Smooth muscle cell (in vitro differentiated cells): ENCODE measurements around the gene HOXD9. TPM values are rescaled to one million over a fixed set of nuclear protein-coding genes. Genes with fewer than 3 reads are reported as not detected.

Source experiments
- DNase-seq: peaks from one replicate; lab custom pipeline; 2025; ENCODE audit not compliant: unreplicated experiment; lab: John Stamatoyannopoulos, UW
- H2AFZ ChIP-seq: fragments of 200-600 bp; sonication (generic); 2 replicates; pipeline ENCODE4 v1.6.0; 2016; ENCODE audit warnings: antibody characterized with exemption, low read depth, mild to moderate bottlenecking
- H3F3A ChIP-seq: fragments of 200-600 bp; sonication (generic); 2 replicates; pipeline ENCODE4 v1.6.0; 2017; ENCODE audit warnings: antibody characterized with exemption, low read depth
- H3K27ac ChIP-seq: fragments of 200-600 bp; sonication (generic); 2 replicates; pipeline ENCODE4 v1.5.1; 2016; ENCODE audit warnings: low read depth, mild to moderate bottlenecking
- H3K27me3 ChIP-seq: fragments of 200-600 bp; sonication (generic); 2 replicates; pipeline ENCODE4 v1.6.1; 2016; ENCODE audit warnings: low read depth, mild to moderate bottlenecking
- H3K36me3 ChIP-seq: fragments of 200-600 bp; sonication (generic); 2 replicates; pipeline ENCODE4 v1.5.1; 2016; ENCODE audit warnings: low read depth
- H3K4me1 ChIP-seq: fragments of 200-600 bp; sonication (generic); 2 replicates; pipeline ENCODE4 v1.5.1; 2016; ENCODE audit warnings: low read depth
- H3K4me2 ChIP-seq: fragments of 200-600 bp; sonication (generic); 2 replicates; pipeline ENCODE4 v1.6.0; 2016; ENCODE audit warnings: mild to moderate bottlenecking
- H3K4me3 ChIP-seq: fragments of 200-600 bp; sonication (generic); 2 replicates; pipeline ENCODE4 v1.5.1; 2016; ENCODE audit warnings: mild to moderate bottlenecking
- H3K79me2 ChIP-seq: fragments of 200-600 bp; sonication (generic); 2 replicates; pipeline ENCODE4 v1.6.0; 2016; ENCODE audit warnings: low read depth, mild to moderate bottlenecking
- H3K9ac ChIP-seq: fragments of 200-600 bp; sonication (generic); 2 replicates; pipeline ENCODE4 v1.6.0; 2016; ENCODE audit warnings: low read depth
- H3K9me3 ChIP-seq: fragments of 200-600 bp; sonication (generic); replicated peaks from 2 replicates; pipeline ENCODE4 v1.5.1; 2016; ENCODE audit warnings: low read depth
- H4K20me1 ChIP-seq: fragments of 200-600 bp; sonication (generic); 2 replicates; pipeline ENCODE4 v1.6.0; 2016; ENCODE audit warnings: low read depth
- CTCF ChIP-seq: fragments of 200-600 bp; sonication (generic); IDR thresholded peaks from 2 replicates; pipeline ENCODE4 v1.5.1; 2017; ENCODE audit warnings: borderline replicate concordance, mild to moderate bottlenecking, antibody characterized with exemption; ENCODE audit not compliant: insufficient read depth, poor library complexity, severe bottlenecking
- WGBS: methylation state at CpG from one replicate; pipeline ENCODE4 v1.1.7; 2016; ENCODE audit warnings: low lambda C conversion rate; 5-methylcytosine and 5-hydroxymethylcytosine counted together
- polyA plus RNA-seq: library from polyadenylated mRNA; unstranded; fragments of >200 nt; fragmentation: Nextera tagmentation; extraction: Ambion mirVana; gene quantifications from 2 replicates; pipeline ENCODE4 v1.2.1, GENCODE V29; 2016
- total RNA-seq: library from RNA; depleted of rRNA; stranded (reverse); fragments of >200 nt; gene quantifications from 2 replicates; pipeline ENCODE4 v1.2.3, GENCODE V29; 2014

Gene HOXD9
- total and polyA plus RNA-seq, 2 experiments from 2014 or later: 0.49 to 2.2 TPM

GRCh38 chr2:176093145-176093897 lies 29.2 kb upstream of the HOXD9 start:
- no peaks in the 10 kb centered on the region for H3K36me3 ChIP-seq
- H3K9me3 ChIP-seq: no peaks in the 10 kb centered on the region
- peak overlapping the region; percentile 80 for H3K4me2 ChIP-seq
- no peaks in the 10 kb centered on the region for H3K4me1 ChIP-seq
- WGBS: 3% methylated on average over 48 of the region's 53 CpGs
- no peak overlapping the region for H3K9ac ChIP-seq
- H3K79me2 ChIP-seq: no peaks in the 10 kb centered on the region
- H3K27me3 ChIP-seq: peaks cover 100% of the 10 kb centered on the region
- no peak for TF ChIP-seq CTCF
- no peak for DNase-seq
- H3F3A ChIP-seq: peaks cover 3% of the 10 kb centered on the region
- no peaks in the 10 kb centered on the region for H4K20me1 ChIP-seq
- H2AFZ ChIP-seq: peak overlapping the region; percentile 14
- H3K4me3 ChIP-seq: peak overlapping the region; percentile 58
- no peak overlapping the region for H3K27ac ChIP-seq

GRCh38 chr2:176093898-176094249 lies 28.6 kb upstream of the HOXD9 start:
- peak overlapping the region; percentile 58 for H3K4me3 ChIP-seq
- no peaks in the 10 kb centered on the region for H4K20me1 ChIP-seq
- H3K9me3 ChIP-seq: no peaks in the 10 kb centered on the region
- H3K79me2 ChIP-seq: no peaks in the 10 kb centered on the region
- WGBS: 11% methylated on average over 8 of the region's 8 CpGs
- no peak overlapping the region for H3K9ac ChIP-seq
- no peaks in the 10 kb centered on the region for H3K36me3 ChIP-seq
- H3K4me1 ChIP-seq: no peaks in the 10 kb centered on the region
- no peak for TF ChIP-seq CTCF
- DNase-seq: no peak
- H3K27me3 ChIP-seq: peaks cover 100% of the 10 kb centered on the region
- H3F3A ChIP-seq: peaks cover 3% of the 10 kb centered on the region
- no peak overlapping the region for H3K27ac ChIP-seq
- H2AFZ ChIP-seq: no peak overlapping the region
- peak overlapping the region; percentile 80 for H3K4me2 ChIP-seq

- H3K4me1 ChIP-seq: no peaks in the 10 kb centered on the region
- 12% methylated on average over 12 of the region's 12 CpGs for WGBS
- H3K27ac ChIP-seq: no peak overlapping the region
- no peak overlapping the region for H3K4me2 ChIP-seq
- H4K20me1 ChIP-seq: no peaks in the 10 kb centered on the region
- no peak for TF ChIP-seq CTCF
- H3F3A ChIP-seq: peaks cover 3% of the 10 kb centered on the region
- no peak overlapping the region for H3K9ac ChIP-seq
- H3K4me3 ChIP-seq: peak overlapping the region; percentile 58
- no peak for DNase-seq
- no peak overlapping the region for H2AFZ ChIP-seq
- no peaks in the 10 kb centered on the region for H3K36me3 ChIP-seq
- H3K9me3 ChIP-seq: no peaks in the 10 kb centered on the region
- H3K27me3 ChIP-seq: peaks cover 100% of the 10 kb centered on the region
- no peaks in the 10 kb centered on the region for H3K79me2 ChIP-seq
Observed at GRCh38 chr2:176094349-176094748, 28.2 kb upstream of the HOXD9 start.

- no peak overlapping the region for H3K9ac ChIP-seq
- H3K4me3 ChIP-seq: peak overlapping the region; percentile 58
- H2AFZ ChIP-seq: no peak overlapping the region
- H4K20me1 ChIP-seq: no peaks in the 10 kb centered on the region
- DNase-seq: no peak
- H3K79me2 ChIP-seq: no peaks in the 10 kb centered on the region
- no peaks in the 10 kb centered on the region for H3K4me1 ChIP-seq
- WGBS: 48% methylated on average over 5 of the region's 5 CpGs
- H3K9me3 ChIP-seq: no peaks in the 10 kb centered on the region
- TF ChIP-seq CTCF: no peak
- H3K4me2 ChIP-seq: no peak overlapping the region
- no peaks in the 10 kb centered on the region for H3K36me3 ChIP-seq
- H3F3A ChIP-seq: peaks cover 3% of the 10 kb centered on the region
- no peak overlapping the region for H3K27ac ChIP-seq
- peaks cover 100% of the 10 kb centered on the region for H3K27me3 ChIP-seq
Observed at GRCh38 chr2:176095421-176095820, 27.1 kb upstream of the HOXD9 start.
